ENCODE results near the gene UBE2H. TPM values are rescaled to one million over a fixed set of nuclear protein-coding genes. Genes with fewer than 3 reads are reported as not detected.
"Not testable (repeated sequence)": the region's sequence is repeated elsewhere in the genome, so short reads cannot be mapped to it uniquely, and the experiment has no call there.

The UBE2H gene
- total RNA-seq, 2 experiments from 2014 or later = 52.1 to 52.5 TPM

- peaks cover 11% of the 10 kb centered on the region for H3K36me3 ChIP-seq (ENCODE audit: insufficient read depth, low read length)
- ChIA-PET POLR2A (interaction anchor here (1.0 kb wide), 1 partner anchor 120 kb away, joined by 3 read pairs; no protein-coding TSS in a partner anchor), CTCF (interaction anchor here (1.3 to 2.1 kb wide), 2 partner anchors 182 to 396 kb away, joined by 3 to 5 read pairs; no protein-coding TSS in a partner anchor)
- Mint-ChIP-seq H3K9me3 (no peaks in the 10 kb centered on the region), H3K27ac (no peak overlapping the region), H3K36me3 (ENCODE audit: low read depth) (peaks cover 19% of the 10 kb centered on the region), H3K27me3 (no peaks in the 10 kb centered on the region), H3K4me1 (ENCODE audit: low read depth) (peaks cover 25% of the 10 kb centered on the region), H3K4me3 (no peak overlapping the region)
- ATAC-seq (ENCODE audit: poor library complexity) (no peak), DNase-seq (peak in 2 of 14 experiments; percentile 29 to 38)
- no peak overlapping the region for H3K4me3 ChIP-seq (ENCODE audit: low read length)
- peaks cover 28% of the 10 kb centered on the region for H3K4me1 ChIP-seq (ENCODE audit: insufficient read depth, low read length)
- H3K9me3 ChIP-seq (ENCODE audit: control insufficient read depth in 1 of 2, insufficient read depth in 1 of 2, low read length in 2 of 2) = no peaks in the 10 kb centered on the region
- intact Hi-C loops (cut with DNase I, micrococcal nuclease) = loop anchor here (5.0 to 10.0 kb wide), 5 partner anchors 164 to 612 kb away; partner anchors contain the start of gene NRF1 (in 1 of the 2)
- no peak overlapping the region for H3K27ac ChIP-seq (ENCODE audit: low read depth in 1 of 2, low read length in 2 of 2)
- TF ChIP-seq CTCF (IDR thresholded peaks at IDR 0.05) = no peak
- H3K27me3 ChIP-seq (ENCODE audit: control insufficient read depth in 1 of 2, insufficient read depth in 2 of 2, low read length in 2 of 2) = no peaks in the 10 kb centered on the region
These were observed 123.6 kb downstream of the UBE2H start for GRCh38 chr7:129828989-129829736.

DNA sequence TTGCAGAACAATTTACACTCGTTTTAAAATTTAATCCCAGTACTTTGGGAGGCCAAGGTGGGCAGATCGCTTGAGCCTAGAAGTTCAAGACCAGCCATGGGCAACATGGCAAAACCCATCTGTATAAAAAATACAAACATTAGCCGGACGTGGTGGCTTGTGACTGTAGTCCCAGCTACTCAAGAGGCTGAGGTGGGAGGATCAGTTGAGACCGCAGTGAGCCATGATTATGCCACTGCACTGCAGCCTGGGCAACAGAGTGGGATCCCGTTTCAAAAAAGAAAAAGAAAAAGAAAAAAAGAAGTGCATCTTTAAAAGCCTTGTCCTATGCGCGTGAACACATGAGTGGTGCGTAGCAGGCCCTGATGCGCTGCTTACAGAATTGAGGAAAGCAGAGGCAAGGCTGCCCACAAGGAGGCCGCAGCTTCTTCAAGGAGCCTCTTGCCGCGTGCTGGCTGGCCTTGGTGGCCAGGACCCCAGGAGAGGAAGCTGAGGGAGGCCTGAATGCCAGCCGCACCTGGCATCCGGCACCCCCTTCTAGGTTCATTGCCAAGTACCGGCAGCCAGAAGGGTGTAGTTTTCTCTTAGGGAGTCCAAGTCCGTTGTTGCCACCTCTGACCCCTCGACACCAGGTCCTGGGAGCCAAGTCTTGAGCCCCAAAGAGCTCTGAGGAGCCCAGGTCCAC is 124.5 kb downstream of the UBE2H start:
- intact Hi-C loops (cut with DNase I, micrococcal nuclease) = loop anchor here (5.0 to 10.0 kb wide), 5 partner anchors 163 to 611 kb away; partner anchors contain the start of gene NRF1 (in 1 of the 2)
- Mint-ChIP-seq H3K9me3 (no peaks in the 10 kb centered on the region), H3K4me1 (ENCODE audit: low read depth) (peaks cover 25% of the 10 kb centered on the region), H3K36me3 (ENCODE audit: low read depth) (peaks cover 10% of the 10 kb centered on the region), H3K27me3 (no peaks in the 10 kb centered on the region), H3K27ac (no peak overlapping the region), H3K4me3 (no peak overlapping the region)
- no peaks in the 10 kb centered on the region for H3K27me3 ChIP-seq (ENCODE audit: control insufficient read depth in 1 of 2, insufficient read depth in 2 of 2, low read length in 2 of 2)
- no peak overlapping the region for H3K4me3 ChIP-seq (ENCODE audit: low read length)
- H3K4me1 ChIP-seq (ENCODE audit: insufficient read depth, low read length) = peaks cover 28% of the 10 kb centered on the region
- ATAC-seq (ENCODE audit: poor library complexity) = no peak
- POLR2A ChIA-PET = no interaction called here
- no peak for TF ChIP-seq CTCF (IDR thresholded peaks at IDR 0.05)
- no peaks in the 10 kb centered on the region for H3K9me3 ChIP-seq (ENCODE audit: control insufficient read depth in 1 of 2, insufficient read depth in 1 of 2, low read length in 2 of 2)
- CTCF ChIA-PET = no interaction called here
- peaks cover 4% of the 10 kb centered on the region for H3K36me3 ChIP-seq (ENCODE audit: insufficient read depth, low read length)
- no peak for DNase-seq
- no peak overlapping the region for H3K27ac ChIP-seq (ENCODE audit: low read depth in 1 of 2, low read length in 2 of 2)

DNA sequence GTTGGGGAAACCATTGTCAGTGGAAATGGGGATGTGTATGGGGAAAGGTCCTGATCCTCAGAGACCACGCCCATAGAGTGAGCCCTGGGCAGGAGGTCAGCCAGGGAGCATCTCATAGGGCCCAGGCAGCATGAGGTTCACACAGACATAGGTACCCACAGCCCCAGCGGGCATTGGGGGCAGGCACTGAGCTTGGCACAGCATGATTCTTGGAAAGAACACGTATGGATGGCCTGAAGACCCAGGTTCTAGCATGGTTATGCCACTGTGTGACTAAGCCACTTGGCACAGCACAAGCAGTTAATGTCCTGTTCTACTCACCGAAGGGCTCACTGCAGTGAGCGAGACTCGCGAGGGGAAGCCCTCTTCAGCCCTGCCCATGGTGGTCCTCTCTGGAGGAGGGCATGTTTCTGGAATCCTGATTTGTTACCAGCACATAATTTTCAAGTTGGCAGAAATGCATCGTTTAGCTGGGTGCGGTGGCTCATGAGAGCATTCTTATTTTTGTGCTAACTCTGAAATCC is 125.2 kb downstream of the UBE2H start:
- Mint-ChIP-seq H3K27ac (no peak overlapping the region), H3K4me3 (peak overlapping the region; percentile 58), H3K4me1 (ENCODE audit: low read depth) (peaks cover 25% of the 10 kb centered on the region), H3K36me3 (ENCODE audit: low read depth) (peaks cover 6% of the 10 kb centered on the region), H3K27me3 (no peaks in the 10 kb centered on the region), H3K9me3 (no peaks in the 10 kb centered on the region)
- ChIA-PET POLR2A (no interaction called here), CTCF (no interaction called here)
- Histone ChIP-seq H3K27me3 (ENCODE audit: control insufficient read depth in 1 of 2, insufficient read depth in 2 of 2, low read length in 2 of 2) (no peaks in the 10 kb centered on the region), H3K4me1 (ENCODE audit: insufficient read depth, low read length) (peaks cover 28% of the 10 kb centered on the region), H3K9me3 (ENCODE audit: control insufficient read depth in 1 of 2, insufficient read depth in 1 of 2, low read length in 2 of 2) (no peaks in the 10 kb centered on the region), H3K4me3 (ENCODE audit: low read length) (no peak overlapping the region), H3K36me3 (ENCODE audit: insufficient read depth, low read length) (peaks cover 2% of the 10 kb centered on the region), H3K27ac (ENCODE audit: low read depth in 1 of 2, low read length in 2 of 2) (no peak overlapping the region)
- DNase-seq (no peak), ATAC-seq (ENCODE audit: poor library complexity) (no peak)
- TF ChIP-seq CTCF (IDR thresholded peaks at IDR 0.05) = no peak
- intact Hi-C loops (cut with DNase I, micrococcal nuclease) = loop anchor here (5.0 to 10.0 kb wide), 5 partner anchors 163 to 610 kb away; partner anchors contain the start of gene NRF1 (in 1 of the 2)

DNA sequence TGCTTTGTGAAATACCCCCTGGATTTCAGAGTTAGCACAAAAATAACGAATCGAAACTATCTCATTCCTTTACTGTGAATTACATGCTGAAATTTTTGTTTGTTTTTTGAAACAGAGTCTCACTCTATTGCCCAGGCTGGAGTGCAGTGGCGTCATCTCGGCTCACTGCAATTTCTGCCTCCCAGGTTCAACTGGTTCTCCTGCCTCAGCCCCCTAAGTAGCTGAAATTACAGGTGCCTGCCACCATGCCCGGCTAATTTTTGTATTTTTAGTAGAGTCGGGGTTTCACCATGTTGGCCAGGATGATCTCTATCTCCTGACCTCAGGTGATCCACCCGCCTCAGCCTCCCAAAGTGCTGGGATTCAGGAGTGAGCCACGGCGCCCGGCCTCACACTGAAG is 125.9 kb downstream of the UBE2H start:
- H3K36me3 Mint-ChIP-seq (ENCODE audit: low read depth); ATAC-seq (ENCODE audit: poor library complexity); H3K9me3 ChIP-seq (ENCODE audit: control insufficient read depth in 1 of 2, insufficient read depth in 1 of 2, low read length in 2 of 2); DNase-seq; H3K27me3 ChIP-seq (ENCODE audit: control insufficient read depth in 1 of 2, insufficient read depth in 2 of 2, low read length in 2 of 2); H3K4me3 ChIP-seq (ENCODE audit: low read length); H3K27me3 Mint-ChIP-seq; H3K27ac ChIP-seq (ENCODE audit: low read depth in 1 of 2, low read length in 2 of 2); H3K9me3 Mint-ChIP-seq; CTCF ChIA-PET; H3K36me3 ChIP-seq (ENCODE audit: insufficient read depth, low read length); POLR2A ChIA-PET; H3K4me3 Mint-ChIP-seq; H3K27ac Mint-ChIP-seq: not testable (repeated sequence)
- H3K4me1 ChIP-seq (ENCODE audit: insufficient read depth, low read length) = peaks cover 28% of the 10 kb centered on the region
- intact Hi-C loops (cut with DNase I, micrococcal nuclease) = loop anchor here (5.0 to 10.0 kb wide), 5 partner anchors 162 to 610 kb away; partner anchors contain the start of gene NRF1 (in 1 of the 2)
- peaks cover 25% of the 10 kb centered on the region for H3K4me1 Mint-ChIP-seq (ENCODE audit: low read depth)

Data from CD4-positive, alpha-beta T cell (primary cell).